IMR-90 (cell line): ENCODE measurements around the gene ATP8B3. TPM values are rescaled to one million over a fixed set of nuclear protein-coding genes. Genes with fewer than 3 reads are reported as not detected.

Source experiments
- ATAC-seq: fragments of 200-7000 bp; cut with Tn5 transposase; 2 replicates; pipeline ENCODE4 v1.9.1; 2020; ENCODE audit warnings: low read depth, mild to moderate bottlenecking, moderate library complexity
- BruUV-seq: library from RNA; stranded (reverse); fragments of 400-500 nt; replicated peaks from 2 replicates; lab custom pipeline; 2021; lab: Mats Ljungman, UMichigan
- CTCF ChIA-PET: fragments of 300-600 bp; formaldehyde crosslinking; extraction: SDS; loops from one replicate; lab custom pipeline; 2021; ENCODE audit warnings: antibody characterized with exemption; lab: Yijun Ruan, JAX
- POLR2A ChIA-PET: fragments of 300-600 bp; sonication (Branson Sonifier 250); formaldehyde crosslinking; loops from one replicate; lab custom pipeline; 2022; ENCODE audit warnings: antibody characterized with exemption; ENCODE audit not compliant: unreplicated experiment; lab: Charles Lee
- DNase-seq: peaks from one replicate; pipeline ENCODE4 v3.0.0; 2013
- H2AFZ ChIP-seq: replicated peaks from 2 replicates; pipeline ENCODE3; 2013; ENCODE audit warnings: low read length, mild to moderate bottlenecking; ENCODE audit not compliant: poor library complexity
- H2AK5ac ChIP-seq: 2 replicates; pipeline ENCODE4 v1.6.1; 2013; ENCODE audit warnings: low read depth, low read length, inconsistent platforms
- H2AK9ac ChIP-seq: replicated peaks from 2 replicates; pipeline ENCODE3; 2013; ENCODE audit warnings: mild to moderate bottlenecking, low read depth, low read length, moderate library complexity; ENCODE audit not compliant: poor library complexity
- H2BK120ac ChIP-seq: 2 replicates; pipeline ENCODE4 v1.6.1; 2013; ENCODE audit warnings: low read depth, low read length, inconsistent platforms
- H2BK15ac ChIP-seq: 3 replicates; pipeline ENCODE4 v1.6.1; 2013; ENCODE audit warnings: low read depth, low read length, inconsistent platforms
- H2BK20ac ChIP-seq: 2 replicates; pipeline ENCODE4 v1.6.1; 2013; ENCODE audit warnings: low read depth, mild to moderate bottlenecking, inconsistent platforms, low read length, moderate library complexity
- H2BK5ac ChIP-seq: 2 replicates; pipeline ENCODE4 v1.6.1; 2013; ENCODE audit warnings: mild to moderate bottlenecking, low read depth, low read length, inconsistent platforms; ENCODE audit not compliant: poor library complexity, severe bottlenecking
- H3K14ac ChIP-seq: replicated peaks from 2 replicates; pipeline ENCODE4 v1.6.1; 2013; ENCODE audit warnings: low read depth, low read length, inconsistent platforms
- H3K18ac ChIP-seq: 2 replicates; pipeline ENCODE4 v1.6.1; 2013; ENCODE audit warnings: low read depth, low read length, control low read depth
- H3K23ac ChIP-seq: 2 replicates; pipeline ENCODE4 v1.6.1; 2013; ENCODE audit warnings: low read depth, low read length, inconsistent platforms
- H3K27ac ChIP-seq: 2 replicates; pipeline ENCODE4 v1.5.1; 2013; ENCODE audit warnings: mild to moderate bottlenecking, control low read depth, low read length; ENCODE audit not compliant: insufficient read depth
- H3K27me3 ChIP-seq: 2 replicates; pipeline ENCODE4 v1.6.1; 2013; ENCODE audit warnings: low read length; ENCODE audit not compliant: control insufficient read depth, insufficient read depth
- H3K36me3 ChIP-seq: 2 replicates; pipeline ENCODE4 v1.6.1; 2013; ENCODE audit warnings: low read length, mixed read lengths; ENCODE audit not compliant: control insufficient read depth, insufficient read depth
- H3K4ac ChIP-seq: 2 replicates; pipeline ENCODE4 v1.6.1; 2013; ENCODE audit warnings: low read depth, low read length, inconsistent platforms
- H3K4me1 ChIP-seq: 2 replicates; pipeline ENCODE4 v1.6.1; 2013; ENCODE audit warnings: low read length, mixed read lengths; ENCODE audit not compliant: control insufficient read depth, insufficient read depth
- H3K4me2 ChIP-seq: 2 replicates; pipeline ENCODE4 v1.6.1; 2013; ENCODE audit warnings: low read depth, mild to moderate bottlenecking, control low read depth, low read length, moderate library complexity
- H3K4me3 ChIP-seq: 2 replicates; pipeline ENCODE4 v1.5.1; 2013; ENCODE audit warnings: low read depth, mild to moderate bottlenecking, control low read depth, low read length, moderate library complexity; ENCODE audit not compliant: insufficient read depth
- H3K56ac ChIP-seq: 2 replicates; pipeline ENCODE4 v1.6.1; 2013; ENCODE audit warnings: low read length, inconsistent platforms; ENCODE audit not compliant: insufficient read depth; ENCODE audit errors: extremely low read depth
- H3K79me1 ChIP-seq, 2 experiments: 2 replicates each; pipeline ENCODE4 v1.6.1; 2013; ENCODE audit warnings: low read length in 2 of 2, inconsistent platforms in 1 of 2, low read depth in 1 of 2
- H3K9ac ChIP-seq: 2 replicates; pipeline ENCODE4 v1.6.1; 2013; ENCODE audit warnings: low read depth, low read length, control low read depth
- H3K9me1 ChIP-seq: 2 replicates; pipeline ENCODE4 v1.6.1; 2013; ENCODE audit warnings: low read length, inconsistent platforms; ENCODE audit not compliant: insufficient read depth
- H3K9me3 ChIP-seq: 2 replicates; pipeline ENCODE4 v1.6.1; 2013; ENCODE audit warnings: low read length; ENCODE audit not compliant: control insufficient read depth, insufficient read depth
- H4K20me1 ChIP-seq: 2 replicates; pipeline ENCODE4 v1.6.1; 2013; ENCODE audit warnings: low read length, inconsistent platforms; ENCODE audit not compliant: insufficient read depth
- H4K5ac ChIP-seq: 2 replicates; pipeline ENCODE4 v1.6.1; 2013; ENCODE audit warnings: mild to moderate bottlenecking, low read depth, low read length, control low read depth
- H4K8ac ChIP-seq, 2 experiments: 2 replicates each; pipeline ENCODE4 v1.6.1; 2013; ENCODE audit warnings: low read depth in 2 of 2, low read length in 2 of 2, control low read depth in 1 of 2, inconsistent platforms in 1 of 2
- H4K91ac ChIP-seq: 2 replicates; pipeline ENCODE4 v1.6.1; 2013; ENCODE audit warnings: low read depth, low read length, inconsistent platforms; ENCODE audit not compliant: insufficient read depth
- BHLHE40 ChIP-seq: fragments of 150-350 bp; IDR thresholded peaks from 2 replicates; pipeline ENCODE4 v1.6.1; 2016; ENCODE audit warnings: mild to moderate bottlenecking, low read depth, low read length
- CEBPB ChIP-seq: IDR thresholded peaks from 2 replicates; pipeline ENCODE4 v1.6.1; 2012; ENCODE audit warnings: low read depth, low read length, improper control_type of control experiment
- CHD1 ChIP-seq: IDR thresholded peaks from 2 replicates; pipeline ENCODE4 v1.6.1; 2012; ENCODE audit warnings: low read depth, low read length, improper control_type of control experiment
- CTCF ChIP-seq: conservative IDR thresholded peaks from 2 replicates; pipeline ENCODE4 v1.5.1; 2012; ENCODE audit warnings: mild to moderate bottlenecking, low read depth, low read length, improper control_type of control experiment
- ELK1 ChIP-seq: fragments of 150-350 bp; IDR thresholded peaks from 2 replicates; pipeline ENCODE4 v1.6.1; 2016; ENCODE audit warnings: low read depth, mild to moderate bottlenecking, low read length, moderate library complexity, borderline replicate concordance
- FOS ChIP-seq: fragments of 150-350 bp; IDR thresholded peaks from 2 replicates; pipeline ENCODE4 v1.6.1; 2016; ENCODE audit warnings: low read depth, low read length
- MAFK ChIP-seq: IDR thresholded peaks from 2 replicates; pipeline ENCODE4 v1.6.1; 2012; ENCODE audit warnings: low read depth, low read length, improper control_type of control experiment
- MAZ ChIP-seq: IDR thresholded peaks from 2 replicates; pipeline ENCODE4 v1.6.1; 2012; ENCODE audit warnings: low read depth, mild to moderate bottlenecking, low read length, improper control_type of control experiment, moderate library complexity, borderline replicate concordance
- MXI1 ChIP-seq: IDR thresholded peaks from 2 replicates; pipeline ENCODE4 v1.6.1; 2012; ENCODE audit warnings: low read depth, mild to moderate bottlenecking, low read length, moderate library complexity, borderline replicate concordance
- NFE2L2 ChIP-seq: fragments of 150-350 bp; IDR thresholded peaks from 2 replicates; pipeline ENCODE4 v1.6.1; 2016; ENCODE audit warnings: low read depth, mild to moderate bottlenecking, low read length
- POLR2A ChIP-seq: IDR thresholded peaks from 2 replicates; pipeline ENCODE4 v1.6.1; 2012; ENCODE audit warnings: mild to moderate bottlenecking, low read depth, low read length
- RAD21 ChIP-seq: IDR thresholded peaks from 2 replicates; pipeline ENCODE4 v1.6.1; 2012; ENCODE audit warnings: low read length, improper control_type of control experiment
- RCOR1 ChIP-seq: IDR thresholded peaks from 2 replicates; pipeline ENCODE4 v1.6.1; 2012; ENCODE audit warnings: mild to moderate bottlenecking, low read length, improper control_type of control experiment; ENCODE audit not compliant: insufficient replicate concordance
- RFX5 ChIP-seq: IDR thresholded peaks from 2 replicates; pipeline ENCODE4 v1.8.0; 2012; ENCODE audit warnings: low read depth, mild to moderate bottlenecking, low read length, moderate library complexity
- SMC3 ChIP-seq: fragments of 150-350 bp; IDR thresholded peaks from 2 replicates; pipeline ENCODE4 v1.6.1; 2016; ENCODE audit warnings: low read depth, mild to moderate bottlenecking, antibody characterized with exemption, low read length, moderate library complexity
- USF2 ChIP-seq: fragments of 150-350 bp; IDR thresholded peaks from 2 replicates; pipeline ENCODE4 v1.6.1; 2017; ENCODE audit warnings: mild to moderate bottlenecking, antibody characterized with exemption, low read length, low read depth
- WGBS, 2 experiments: methylation state at CpG; one replicate each; pipeline versions ENCODE4 v1.1.5 to v1.1.7; 2013; ENCODE audit warnings: missing lambda C conversion rate in 2 of 2; ENCODE audit not compliant: insufficient read length in 1 of 2; ENCODE audit errors: extremely low coverage in 2 of 2; 5-methylcytosine and 5-hydroxymethylcytosine counted together
- dilution Hi-C: fragments of 300-500 bp; cut with HindIII; formaldehyde crosslinking; loops from one replicate; pipeline ENCODE4 v1.14.3; 2018; ENCODE audit warnings: low sequenced_read_pairs; ENCODE audit not compliant: unreplicated experiment
- in situ Hi-C: fragments of 300-500 bp; cut with MboI; formaldehyde crosslinking; loops from 3 replicates; pipeline ENCODE4 v1.14.3; 2019; ENCODE audit warnings: low sequenced_read_pairs, inconsistent platforms, mixed read lengths
- intact Hi-C: fragments of 100-400 bp; cut with micrococcal nuclease; formaldehyde crosslinking; loops from 2 replicates; pipeline ENCODE4 v1.10.0; 2022
- polyA plus RNA-seq, 3 experiments: library from polyadenylated mRNA; depleted of rRNA; stranded (reverse); fragments of >200 nt; gene quantifications; 2 replicates each; pipeline ENCODE4 v1.2.3, GENCODE V29; 2012; ENCODE audit warnings: low replicate concordance in 1 of 3
- total RNA-seq: library from RNA; depleted of rRNA; stranded (reverse); fragments of >200 nt; gene quantifications from 2 replicates; pipeline ENCODE4 v1.2.3, GENCODE V29; 2012

Gene ATP8B3
- total and polyA plus RNA-seq, 2 of the 4 experiments (the other 2 are of a cell fraction), result 1.6 to 8.1 TPM

GRCh38 chr19:1809678-1810077 is 2.4 kb downstream of the ATP8B3 start:
- intact Hi-C loops, result no loop called here
- Histone ChIP-seq H4K20me1 (no peaks in the 10 kb centered on the region; the same call in 1 of the 2 replicates), H3K9ac (no peak overlapping the region), H3K27ac (no peak overlapping the region), H2AFZ (no peak overlapping the region), H2BK5ac (no peak overlapping the region), H4K8ac (no peak overlapping the region), H4K91ac (no peak overlapping the region), H3K4me2 (no peak overlapping the region), H3K56ac (no peak overlapping the region), H3K23ac (no peak overlapping the region), H3K79me1 (peaks cover 0 to 9% of the 10 kb centered on the region in 2 experiments; a peak in 2 of 4 replicates), H3K36me3 (peaks cover 7% of the 10 kb centered on the region), H2BK120ac (no peak overlapping the region), H2BK15ac (no peak overlapping the region), H3K14ac (no peak overlapping the region), H3K9me1 (peaks cover 4% of the 10 kb centered on the region; the same call in 1 of the 2 replicates), H2AK5ac (no peak overlapping the region), H3K27me3 (no peaks in the 10 kb centered on the region), H3K4me3 (no peak overlapping the region), H3K9me3 (no peaks in the 10 kb centered on the region), H3K4ac (no peak overlapping the region), H3K4me1 (peaks cover 8% of the 10 kb centered on the region), H4K5ac (no peak overlapping the region), H2BK20ac (no peak overlapping the region), H3K18ac (no peak overlapping the region), H2AK9ac (no peak overlapping the region)
- in situ Hi-C loops, result no loop called here
- DNase-seq, result no peak
- no TSS peak for BruUV-seq
- ATAC-seq, result no peak
- ChIA-PET POLR2A (no interaction called here), CTCF (no interaction called here)
- dilution Hi-C loops, result no loop called here
- TF ChIP-seq NFE2L2, result no peak
- no peak for TF ChIP-seq CTCF
- TF ChIP-seq CEBPB, result no peak
- no peak for TF ChIP-seq ELK1
- TF ChIP-seq USF2, result no peak
- TF ChIP-seq SMC3, result no peak
- no peak for TF ChIP-seq MXI1
- no peak for TF ChIP-seq POLR2A
- TF ChIP-seq CHD1, result no peak
- TF ChIP-seq MAFK, result no peak
- no peak for TF ChIP-seq FOS
- no peak for TF ChIP-seq RCOR1
- TF ChIP-seq RFX5, result no peak
- TF ChIP-seq RAD21, result no peak
- no peak for TF ChIP-seq MAZ
- no peak for TF ChIP-seq BHLHE40
- WGBS, 2 experiments, result no CpG with 5 or more reads among the region's 18 CpGs
